ENCODE measurements around the gene CUX1. TPM values are rescaled to one million over a fixed set of nuclear protein-coding genes. Genes with fewer than 3 reads are reported as not detected.

The CUX1 gene
- total RNA-seq, 1 experiment from 2014 or later: 53.5 TPM

DNA sequence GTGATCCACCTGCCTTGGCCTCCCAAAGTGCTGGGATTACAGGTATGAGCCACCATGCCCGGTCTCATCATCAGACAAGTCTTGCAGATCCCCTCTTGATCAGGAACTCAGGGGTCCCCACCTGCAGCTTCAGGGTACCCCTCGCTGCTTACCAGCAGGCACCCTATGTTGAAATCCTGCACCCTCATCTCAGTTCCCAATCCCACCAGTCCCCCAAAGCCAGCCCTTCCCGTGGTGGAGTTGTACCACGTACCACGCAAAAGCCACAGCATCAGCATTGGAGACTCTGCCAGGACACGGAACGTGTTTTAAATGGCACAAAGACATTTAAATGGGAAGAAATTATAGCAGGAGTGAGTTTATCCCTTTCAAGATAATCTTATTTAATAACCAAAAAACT, 202.0 kb downstream of the CUX1 start:
- H3K4me1 Mint-ChIP-seq: peaks cover under 1 to 12% of the 10 kb centered on the region in 2 experiments
- Histone ChIP-seq H2BK120ac (ENCODE audit: low read depth, low read length, poor library complexity, severe bottlenecking) (no peak overlapping the region), H4K20me1 (ENCODE audit: control insufficient read depth, insufficient read depth, insufficient read length) (no peaks in the 10 kb centered on the region), H2AFZ (ENCODE audit: low read length) (no peak overlapping the region), H3K4ac (ENCODE audit: low read depth, low read length) (no peak overlapping the region), H3K23me2 (ENCODE audit: insufficient read length, low read depth, low read length, poor library complexity, severe bottlenecking) (no peaks in the 10 kb centered on the region), H3K23ac (ENCODE audit: insufficient read length, low read depth, low read length) (no peak overlapping the region), H3K4me1 (ENCODE audit: insufficient read depth, low read length) (no peaks in the 10 kb centered on the region; the same call in 1 of the 2 replicates), H3K27me3 (ENCODE audit: insufficient read depth, low read length) (no peaks in the 10 kb centered on the region), H3K14ac (ENCODE audit: insufficient read depth, low read length) (no peak overlapping the region), H3K4me2 (ENCODE audit: insufficient read depth, insufficient read length, low read length) (no peak overlapping the region), H3K79me2 (ENCODE audit: insufficient read depth, low read length) (peaks cover 5% of the 10 kb centered on the region; the same call in 1 of the 2 replicates), H2BK15ac (ENCODE audit: low read depth, low read length) (no peak overlapping the region), H3K79me1 (ENCODE audit: insufficient read depth, low read depth, low read length, poor library complexity, severe bottlenecking) (no peaks in the 10 kb centered on the region), H3K27ac (ENCODE audit: insufficient read length, low read depth, low read length) (no peak overlapping the region), H2BK5ac (ENCODE audit: insufficient read length, low read length) (no peak overlapping the region), H4K91ac (ENCODE audit: insufficient read length, low read depth, low read length) (no peak overlapping the region), H4K8ac (replicated peaks; ENCODE audit: insufficient read length, low read depth, low read length) (no peak overlapping the region), H3K9ac (ENCODE audit: extremely low read depth, insufficient read length, low read length) (no peak overlapping the region), H3K9me3 (ENCODE audit: control insufficient read depth, low read depth, low read length) (no peaks in the 10 kb centered on the region), H3K56ac (ENCODE audit: insufficient read length, low read depth, low read length) (no peak overlapping the region), H4K5ac (ENCODE audit: insufficient read length, low read depth, low read length) (no peak overlapping the region), H2AK5ac (ENCODE audit: insufficient read length, low read length) (no peak overlapping the region), H3T11ph (ENCODE audit: low read length) (no peak overlapping the region), H2BK12ac (ENCODE audit: insufficient read length, low read depth, low read length) (no peak overlapping the region), H3K18ac (ENCODE audit: insufficient read length, low read depth, low read length) (no peak overlapping the region), H2BK20ac (ENCODE audit: low read depth, low read length, poor library complexity, severe bottlenecking) (no peak overlapping the region)
- H3K4me3 Mint-ChIP-seq: no peak overlapping the region
- no peak for DNase-seq
- WGBS (ENCODE audit: extremely low coverage, insufficient read length, low lambda C conversion rate): no CpG with 5 or more reads among the region's 7 CpGs
- peaks cover 4 to 14% (median 7%) of the 10 kb centered on the region in 3 experiments; a peak in 6 of 7 replicates for H3K36me3 Mint-ChIP-seq (ENCODE audit: insufficient read depth in 1 of 3, low read depth in 3 of 3)
- TF ChIP-seq CTCF (conservative IDR thresholded peaks at IDR 0.05): no peak
- H3K9me3 Mint-ChIP-seq: no peaks in the 10 kb centered on the region
- H3K27ac Mint-ChIP-seq: peak overlapping the region in 1 of 3 experiments; percentile 81; a peak in 1 of 7 replicates
- no peaks in the 10 kb centered on the region for H3K27me3 Mint-ChIP-seq (ENCODE audit: low read depth)

Data from H9 (cell line).